Activated gamma-delta T cell treated with anti-CD3 and anti-CD28 coated beads, Interleukin-2, amount 50 U/mL, for 16 hours (primary cell): ENCODE measurements around the gene EEF1A2.

Experiments used
- DNase-seq: peaks from one replicate; pipeline ENCODE4 v3.0.0-alpha.2; 2020; ENCODE audit warnings: low read depth

Gene EEF1A2

GRCh38 chr20:63449796-63450730 is 48.8 kb downstream of the EEF1A2 start:
- DNase-seq, result no peak

DNA sequence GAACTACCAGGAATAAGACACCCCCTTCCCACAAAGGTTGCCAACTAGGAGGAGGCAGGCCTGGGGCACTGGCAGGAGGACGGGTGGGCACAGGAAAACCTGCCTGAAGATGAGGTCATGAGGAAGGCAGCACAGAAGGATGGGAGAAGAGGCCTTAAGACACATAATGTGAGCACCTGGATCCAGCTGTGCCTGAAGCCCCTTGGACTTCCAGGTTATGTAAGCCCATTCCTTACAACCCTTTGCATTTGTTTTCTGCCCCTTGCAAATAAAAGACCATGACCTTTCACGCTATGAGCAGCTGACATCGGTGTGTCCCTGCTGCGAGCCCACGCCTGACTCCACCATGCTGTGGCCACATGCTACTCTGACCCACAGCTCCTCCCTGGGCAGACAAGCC is 49.9 kb downstream of the EEF1A2 start:
- no peak for DNase-seq

- no peak for DNase-seq
These were observed 50.9 kb downstream of the EEF1A2 start for GRCh38 chr20:63448031-63448430.

- no peak for DNase-seq
These were observed 51.6 kb downstream of the EEF1A2 start for GRCh38 chr20:63447320-63447719.

GRCh38 chr20:63446216-63447024 is 52.5 kb downstream of the EEF1A2 start:
- no peak for DNase-seq

DNA sequence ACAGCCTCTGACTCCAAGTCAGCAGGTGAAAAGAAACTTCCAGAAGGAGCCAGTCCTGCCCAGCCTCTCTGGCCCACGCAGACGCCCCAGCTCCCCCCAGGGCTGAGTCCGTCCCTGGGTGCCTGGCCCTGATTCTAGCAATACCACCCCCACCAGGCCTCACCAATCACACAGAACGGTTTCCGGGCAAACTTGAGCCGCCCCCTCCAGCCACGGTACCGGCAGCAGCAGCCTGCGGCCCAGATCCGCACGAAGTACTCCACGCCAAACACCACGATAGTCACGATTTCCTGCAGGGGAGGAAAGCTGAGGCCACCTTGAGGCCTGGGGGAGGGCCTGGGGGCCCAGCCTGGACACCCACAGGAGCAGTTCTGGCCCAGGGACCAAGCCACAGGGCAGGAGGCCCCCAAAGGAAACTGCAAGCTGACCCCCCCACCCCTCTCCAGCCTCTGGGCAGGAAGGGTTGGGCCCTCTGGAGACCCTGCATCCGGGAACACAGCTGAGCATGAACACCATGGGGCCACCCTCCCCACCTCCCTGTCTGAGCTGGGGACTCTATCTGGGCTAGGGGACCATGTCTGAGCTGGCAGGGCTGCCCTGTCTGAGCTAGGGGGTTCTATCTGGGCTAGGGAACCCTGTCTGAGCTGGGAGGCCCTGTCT is 53.7 kb downstream of the EEF1A2 start:
- no peak for DNase-seq

DNA sequence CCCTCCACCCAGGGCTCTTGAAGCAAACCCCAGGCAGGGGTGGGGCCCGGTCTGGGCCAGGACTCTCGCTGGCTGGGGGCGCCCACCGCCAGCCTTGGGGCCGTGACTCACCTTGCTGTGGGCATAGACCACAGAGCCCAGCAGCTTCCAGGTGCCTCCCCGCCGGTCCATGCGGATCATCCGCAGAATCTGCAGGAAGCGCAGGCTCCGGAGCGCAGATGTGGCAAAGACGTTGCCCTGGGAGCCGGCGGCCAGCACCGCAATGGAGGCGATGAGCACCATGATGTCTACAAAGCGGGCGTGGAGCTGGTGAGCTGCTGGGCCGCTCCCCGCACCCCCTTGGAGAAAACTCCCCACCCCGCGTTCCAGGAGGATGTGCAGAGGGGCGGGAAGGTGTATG is 54.3 kb downstream of the EEF1A2 start:
- DNase-seq, result no peak

- DNase-seq, result no peak
These were observed 55.1 kb downstream of the EEF1A2 start for GRCh38 chr20:63443606-63444395.

GRCh38 chr20:63442100-63442493 is 56.8 kb downstream of the EEF1A2 start:
- peak; percentile 50 for DNase-seq

DNA sequence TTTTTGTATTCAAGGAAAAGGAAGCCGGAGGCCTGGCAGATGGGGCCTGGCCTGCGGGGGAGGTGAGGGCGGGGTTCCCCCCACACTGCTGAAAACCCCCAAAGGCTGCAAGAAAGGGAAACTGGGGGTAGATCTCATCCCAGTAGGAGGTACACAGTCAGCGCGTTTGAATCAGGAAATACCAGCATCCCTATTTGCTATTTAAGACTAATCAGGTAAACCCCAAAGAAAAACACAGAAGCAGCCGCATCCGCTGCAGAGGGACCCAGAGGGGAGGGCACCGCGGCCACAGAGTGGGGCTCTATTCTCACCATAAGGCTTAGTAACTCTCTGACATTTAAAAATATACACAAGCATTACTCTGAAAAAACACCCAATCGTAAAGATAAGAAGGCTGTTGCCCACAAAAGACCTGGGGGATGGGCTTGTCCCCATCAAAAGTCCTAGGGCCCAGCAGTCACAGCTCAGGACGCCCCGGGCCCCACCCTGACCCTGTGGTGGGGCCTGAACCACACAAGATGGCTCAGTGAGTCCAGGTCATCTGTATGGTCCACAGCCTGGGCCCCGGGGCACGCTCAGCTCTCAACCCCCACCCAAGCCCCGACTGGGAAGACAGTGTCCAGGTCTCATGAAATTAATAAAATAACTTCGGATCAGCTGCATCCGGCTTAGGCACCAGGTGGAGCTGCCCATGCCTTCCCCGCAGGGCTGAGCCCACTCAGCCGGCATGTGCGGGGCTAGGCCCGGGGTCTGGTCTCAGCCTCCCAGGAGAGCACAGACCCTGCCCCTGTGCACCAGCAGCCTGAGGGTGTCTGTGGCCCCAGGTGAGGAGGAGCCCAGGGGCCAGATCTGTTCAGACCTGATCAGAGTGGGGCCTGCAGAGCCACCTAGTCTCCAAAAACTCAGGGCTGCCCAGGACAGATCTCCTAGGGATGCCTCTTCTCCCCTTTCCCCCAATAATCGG is 57.5 kb downstream of the EEF1A2 start:
- peak; percentile 33 for DNase-seq

DNA sequence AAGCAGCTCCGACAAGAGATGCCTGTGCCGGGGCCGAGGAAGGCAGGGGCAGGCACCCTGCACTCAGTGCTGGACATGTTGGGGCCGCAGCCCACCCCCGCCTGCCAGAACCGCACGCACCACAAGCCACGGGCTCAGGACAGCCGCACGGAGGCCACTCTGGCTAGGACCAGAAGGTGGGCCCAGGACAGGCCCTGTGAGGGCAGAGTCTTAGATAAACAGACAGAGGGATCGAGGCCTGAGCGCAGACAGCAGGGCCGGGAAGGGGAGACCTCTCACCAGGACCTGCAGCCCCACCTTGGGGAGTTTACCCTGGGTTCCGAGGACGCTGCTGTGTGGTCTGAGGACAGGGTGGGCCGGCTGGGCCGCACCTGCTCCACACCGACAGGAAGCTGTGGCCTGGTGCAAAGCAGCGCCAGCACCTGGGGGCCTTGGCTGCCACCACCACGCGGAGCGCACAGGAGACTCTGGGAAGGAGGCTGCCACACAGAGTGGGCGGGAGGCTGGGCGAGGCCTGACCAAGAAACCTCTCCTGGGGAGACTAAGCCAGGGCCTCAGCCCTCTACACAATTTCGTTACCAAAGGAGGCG is 58.4 kb downstream of the EEF1A2 start:
- no peak for DNase-seq

- no peak for DNase-seq
These were observed 59.0 kb downstream of the EEF1A2 start for GRCh38 chr20:63439866-63440265.

DNA sequence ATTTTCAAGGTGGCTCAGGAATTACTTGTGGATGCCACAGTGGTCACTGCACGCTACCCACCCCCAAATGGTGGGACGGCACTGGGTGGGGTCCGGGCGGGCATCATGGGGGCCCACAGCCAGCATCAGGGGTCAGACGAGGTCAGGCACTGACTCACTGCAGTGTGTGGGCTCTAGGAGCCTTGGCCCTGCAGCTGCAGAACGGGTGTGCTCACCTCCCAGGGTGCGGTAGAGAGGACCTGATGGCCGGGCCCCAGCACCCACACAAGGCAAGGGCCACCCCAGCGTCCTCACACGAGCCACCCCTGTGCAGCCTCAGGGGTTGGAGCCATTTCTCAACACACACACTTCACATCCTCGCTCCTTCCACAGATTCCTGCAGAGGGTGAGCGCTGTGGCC is 60.8 kb downstream of the EEF1A2 start:
- no peak for DNase-seq
